HG02884 (cell line): Measurements from ENCODE around the gene VWA5B1.

ENCODE experiments used
- ATAC-seq: cut with Tn5 transposase; IDR thresholded peaks from one replicate; pipeline ENCODE4 v1.9.1; 2021; ENCODE audit warnings: mild to moderate bottlenecking, moderate library complexity; ENCODE audit not compliant: unreplicated experiment

The VWA5B1 gene

DNA sequence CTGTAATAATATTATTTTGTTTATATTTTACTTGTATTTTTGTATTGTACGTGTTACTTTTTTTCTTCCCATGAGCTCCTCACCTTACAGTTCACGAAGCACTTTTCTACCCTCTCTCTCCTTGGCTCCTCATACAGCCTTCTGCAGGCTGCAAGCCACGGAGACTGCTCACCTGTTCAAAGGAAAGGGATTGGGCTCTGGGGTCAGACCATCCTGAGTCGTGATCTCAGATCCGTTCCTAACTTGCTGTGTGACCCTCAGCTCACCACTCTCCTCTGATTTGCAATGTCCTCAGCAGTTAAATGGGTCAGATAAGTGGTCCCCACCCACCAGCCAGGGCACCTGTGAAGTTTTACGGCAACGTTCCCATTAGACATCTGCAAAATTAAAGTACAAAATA lies 54.1 kb downstream of the VWA5B1 start:
- no peak for ATAC-seq

- ATAC-seq, result no peak
Measured at GRCh38 chr1:20345419-20345818, 54.7 kb downstream of the VWA5B1 start.

DNA sequence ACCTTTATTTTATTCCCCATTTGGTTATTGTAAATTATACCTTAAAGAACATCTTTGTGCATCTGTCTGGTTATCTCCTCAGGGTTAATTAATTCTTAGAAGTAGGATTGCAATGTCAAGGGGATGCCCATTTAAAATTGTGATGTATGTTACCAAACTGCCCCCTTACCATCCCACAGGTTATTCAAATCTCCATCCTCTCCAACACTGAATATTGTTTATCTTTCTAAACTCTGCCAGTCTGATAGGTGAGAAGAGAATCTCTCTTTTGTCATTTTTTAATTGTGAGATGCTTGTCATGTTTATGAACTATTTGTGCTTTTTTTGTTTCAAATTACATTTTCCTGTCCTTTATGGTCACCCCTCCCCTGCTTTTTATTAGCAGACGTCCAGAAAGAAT lies 55.8 kb downstream of the VWA5B1 start:
- no peak for ATAC-seq

- no peak for ATAC-seq
Measured at GRCh38 chr1:20347699-20348098, 57.0 kb downstream of the VWA5B1 start.

GRCh38 chr1:20348326-20348915 lies 57.7 kb downstream of the VWA5B1 start:
- no peak for ATAC-seq

- ATAC-seq, result no peak
Measured at GRCh38 chr1:20349561-20349960, 58.9 kb downstream of the VWA5B1 start.

DNA sequence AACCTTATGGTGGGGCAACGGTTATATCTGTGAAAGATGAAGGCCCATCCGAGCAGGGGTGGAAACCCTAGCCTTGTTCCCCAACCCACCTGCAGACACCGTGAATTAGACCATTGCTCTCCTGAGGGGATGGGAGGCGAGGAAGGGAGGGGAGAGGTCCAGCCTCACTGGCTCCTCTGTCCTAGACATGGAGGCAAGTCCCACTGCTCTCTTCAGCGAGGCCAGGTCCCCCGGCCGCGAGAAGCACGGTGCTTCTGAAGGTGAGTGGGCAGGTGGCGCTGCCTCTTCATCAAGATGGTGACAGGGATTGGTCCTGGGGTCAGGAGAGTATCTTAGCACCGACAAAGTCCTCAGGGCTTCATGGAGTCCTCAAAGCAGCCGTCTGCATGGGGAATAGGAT lies 59.3 kb downstream of the VWA5B1 start:
- no peak for ATAC-seq

- no peak for ATAC-seq
Measured at GRCh38 chr1:20350421-20350820, 59.7 kb downstream of the VWA5B1 start.

GRCh38 chr1:20351911-20352701 lies 61.4 kb downstream of the VWA5B1 start:
- no peak for ATAC-seq

DNA sequence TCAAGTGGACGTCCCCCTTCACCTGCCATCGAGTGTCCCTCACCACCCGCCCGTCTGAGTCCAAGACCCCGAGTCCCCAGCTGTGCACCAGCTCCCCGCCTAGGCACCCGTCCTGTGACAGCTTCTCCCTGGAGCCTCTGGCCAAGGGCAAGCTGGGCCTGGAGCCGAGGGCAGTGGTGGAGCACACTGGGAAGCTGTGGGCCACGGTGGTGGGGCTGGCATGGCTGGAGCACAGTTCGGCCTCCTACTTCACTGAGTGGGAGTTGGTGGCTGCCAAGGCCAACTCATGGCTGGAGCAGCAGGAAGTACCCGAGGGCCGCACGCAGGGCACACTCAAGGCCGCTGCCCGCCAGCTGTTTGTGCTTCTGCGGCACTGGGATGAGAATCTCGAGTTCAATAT lies 63.2 kb downstream of the VWA5B1 start:
- ATAC-seq, result no peak

DNA sequence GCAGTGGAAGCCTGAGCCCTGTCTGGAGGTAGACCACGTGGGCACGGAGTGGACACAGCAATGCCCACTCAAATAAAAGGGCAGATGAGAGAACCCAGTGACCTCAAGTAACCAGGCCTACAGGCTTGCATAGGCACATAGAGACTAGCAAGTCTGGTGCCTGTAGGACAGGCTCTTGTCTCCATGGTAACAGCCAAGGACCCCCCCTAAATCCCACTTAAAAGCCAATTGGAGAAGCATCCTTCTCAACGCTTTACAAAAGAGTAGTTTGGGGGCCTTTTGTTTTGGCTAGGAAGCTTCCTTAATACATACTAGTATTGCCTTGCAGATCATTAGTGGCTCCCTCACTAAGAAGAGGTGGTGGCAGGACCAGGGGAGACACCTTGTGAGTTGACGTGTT lies 63.9 kb downstream of the VWA5B1 start:
- no peak for ATAC-seq

GRCh38 chr1:20355101-20355827 lies 64.6 kb downstream of the VWA5B1 start:
- no peak for ATAC-seq

DNA sequence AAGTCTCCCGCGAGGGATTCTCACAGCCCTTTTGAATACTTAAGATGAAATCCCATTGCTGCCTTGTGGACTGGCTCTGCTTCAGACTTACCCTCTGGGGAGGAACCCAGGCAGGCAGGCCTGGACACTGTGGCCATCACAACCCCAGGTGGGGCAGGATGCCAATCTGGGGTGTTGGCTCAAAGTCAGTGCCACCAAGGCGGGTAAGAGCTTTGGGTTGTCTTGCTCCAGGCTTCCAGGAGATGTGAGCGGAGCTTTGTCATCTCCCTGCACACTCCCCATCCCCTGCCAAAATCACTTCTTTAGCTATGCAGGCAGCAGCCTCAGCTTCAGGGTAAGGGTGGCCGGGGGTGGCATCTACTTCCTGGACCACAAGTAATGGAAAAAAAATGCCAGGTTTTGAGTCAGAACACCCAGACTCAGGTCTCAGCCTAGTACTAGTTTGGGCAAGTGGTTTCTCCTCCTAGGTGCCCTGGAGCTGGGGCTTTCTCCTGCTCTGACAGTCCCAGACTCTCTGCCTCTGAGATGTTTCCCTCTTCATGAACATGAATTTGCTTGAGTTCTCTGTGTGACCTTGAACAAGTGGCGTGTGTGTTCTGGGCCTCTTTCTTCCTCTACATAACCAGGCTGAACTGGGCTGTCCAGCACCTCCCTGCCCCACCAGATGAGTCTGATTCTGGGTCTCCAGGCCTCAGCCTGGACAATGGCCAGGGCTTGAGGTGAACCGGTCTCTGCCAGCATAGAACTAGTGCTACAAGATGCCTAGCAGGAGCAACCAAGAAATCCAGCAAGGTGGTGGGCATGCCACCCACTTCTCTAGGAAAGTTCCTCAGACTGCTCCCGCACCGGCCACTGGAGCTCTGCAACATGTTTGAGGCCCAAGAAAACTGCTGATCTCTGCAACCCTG lies 65.4 kb downstream of the VWA5B1 start:
- ATAC-seq, result no peak

DNA sequence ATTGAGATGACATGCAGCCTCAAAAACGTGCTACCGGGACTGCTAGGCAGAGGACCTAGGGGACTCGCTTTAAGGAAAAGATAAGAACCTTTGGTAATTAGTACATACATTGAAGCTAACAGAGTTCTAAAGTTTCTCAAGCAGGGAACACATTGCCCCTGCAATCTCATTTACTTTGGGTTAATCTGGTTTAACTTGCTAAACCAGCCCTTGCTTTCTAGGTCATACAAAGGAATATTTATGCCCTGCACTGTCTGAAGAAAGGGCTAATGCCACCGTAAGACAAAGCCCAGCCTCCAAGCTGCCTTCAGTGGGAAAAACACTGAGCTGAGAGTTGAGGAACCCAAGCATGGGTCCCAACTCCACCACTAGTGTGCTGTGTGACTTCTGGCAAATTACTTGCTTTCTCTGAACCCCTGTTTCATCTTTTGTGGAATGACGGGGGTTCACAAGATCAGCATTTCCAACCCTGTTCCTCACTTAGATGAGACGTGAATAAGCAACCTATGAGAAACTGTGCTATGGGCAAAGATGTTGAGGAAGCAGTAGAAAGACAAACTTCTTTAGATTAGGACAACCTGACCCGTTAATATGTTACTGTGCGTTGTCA lies 66.3 kb downstream of the VWA5B1 start:
- ATAC-seq, result no peak

GRCh38 chr1:20357796-20358195 lies 67.1 kb downstream of the VWA5B1 start:
- no peak for ATAC-seq

DNA sequence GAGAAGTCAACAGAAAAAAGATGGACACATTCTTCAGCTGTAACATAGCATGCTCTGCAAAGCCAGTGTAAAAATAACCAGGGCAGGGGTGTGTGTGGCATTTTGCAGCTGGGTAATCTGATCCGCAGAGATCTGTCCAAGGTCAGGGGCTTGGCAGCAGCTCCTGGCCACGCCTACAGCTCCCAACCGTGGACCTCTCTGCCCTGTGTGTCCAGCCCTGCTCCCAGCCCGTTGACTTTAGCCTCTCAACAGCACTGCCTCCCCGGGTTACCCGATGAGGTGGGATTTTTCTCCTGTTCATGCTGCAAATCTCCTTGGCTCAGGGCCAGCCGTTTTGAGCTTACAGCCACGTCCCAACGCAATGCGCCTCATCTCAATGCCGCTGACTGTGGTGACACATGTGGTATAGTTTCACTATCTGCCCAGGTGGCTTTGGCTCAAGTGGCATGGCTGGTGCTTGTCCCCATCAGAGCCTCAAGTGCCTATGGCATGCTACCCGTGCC lies 68.1 kb downstream of the VWA5B1 start:
- no peak for ATAC-seq

DNA sequence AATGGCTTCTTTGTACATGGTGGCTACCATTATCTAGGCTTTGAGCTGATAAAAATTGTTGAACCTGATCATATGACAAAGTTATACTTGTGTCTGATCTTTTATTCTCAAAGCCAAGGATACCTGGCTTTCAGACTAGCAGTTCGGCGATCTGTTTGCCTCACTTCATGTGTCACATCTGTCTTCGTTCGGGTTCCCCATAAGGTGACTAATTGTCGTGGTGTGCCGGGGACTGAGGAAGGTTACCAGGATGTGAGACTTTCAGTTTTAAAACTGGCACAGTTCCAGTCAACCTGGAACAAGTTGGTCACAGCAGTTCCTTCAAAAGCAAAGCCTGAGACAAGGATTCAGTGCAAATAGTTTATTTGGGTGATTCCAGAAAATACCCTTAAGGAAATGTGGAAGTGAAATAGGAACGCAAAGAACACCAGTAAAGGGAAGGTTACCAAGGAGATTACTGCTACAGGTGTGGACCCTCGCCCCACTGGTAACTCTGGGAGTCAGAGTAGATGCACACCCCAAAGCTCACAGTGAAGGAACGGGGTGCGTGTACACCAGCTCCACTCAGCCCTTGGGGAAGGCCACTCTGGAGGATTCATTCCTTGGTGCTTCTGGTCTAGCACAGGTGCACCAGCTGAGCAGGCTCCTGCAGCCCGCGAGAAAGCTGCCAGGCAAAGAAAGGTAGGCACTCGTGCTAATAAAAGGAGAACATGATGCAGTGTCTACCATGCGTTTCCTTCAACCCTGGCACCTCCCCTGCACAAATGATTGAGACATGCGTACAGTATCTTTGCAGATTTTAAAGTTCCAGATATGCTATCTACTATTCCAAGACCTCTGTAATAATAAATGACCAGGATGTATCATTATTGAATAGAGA lies 69.0 kb downstream of the VWA5B1 start:
- no peak for ATAC-seq

DNA sequence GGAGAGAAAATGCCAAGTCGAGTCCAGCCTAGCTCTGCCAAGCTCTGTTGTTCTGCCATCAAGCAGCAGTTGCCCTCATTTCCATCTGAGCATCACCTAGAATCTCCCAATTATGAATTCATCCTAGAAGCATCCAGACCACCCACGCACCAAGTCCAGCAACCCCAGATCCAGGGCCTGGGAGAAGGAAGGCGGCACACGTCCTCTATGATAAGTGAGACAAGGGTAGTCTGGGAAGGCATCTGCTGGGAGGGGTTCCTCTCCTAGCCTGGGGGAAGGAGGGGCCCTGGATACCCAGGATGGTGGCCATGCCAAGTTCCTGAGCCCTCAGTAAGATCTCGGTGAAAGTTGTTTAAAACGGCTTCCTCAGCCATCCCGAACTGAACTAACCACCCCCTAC lies 70.7 kb downstream of the VWA5B1 start:
- no peak for ATAC-seq

DNA sequence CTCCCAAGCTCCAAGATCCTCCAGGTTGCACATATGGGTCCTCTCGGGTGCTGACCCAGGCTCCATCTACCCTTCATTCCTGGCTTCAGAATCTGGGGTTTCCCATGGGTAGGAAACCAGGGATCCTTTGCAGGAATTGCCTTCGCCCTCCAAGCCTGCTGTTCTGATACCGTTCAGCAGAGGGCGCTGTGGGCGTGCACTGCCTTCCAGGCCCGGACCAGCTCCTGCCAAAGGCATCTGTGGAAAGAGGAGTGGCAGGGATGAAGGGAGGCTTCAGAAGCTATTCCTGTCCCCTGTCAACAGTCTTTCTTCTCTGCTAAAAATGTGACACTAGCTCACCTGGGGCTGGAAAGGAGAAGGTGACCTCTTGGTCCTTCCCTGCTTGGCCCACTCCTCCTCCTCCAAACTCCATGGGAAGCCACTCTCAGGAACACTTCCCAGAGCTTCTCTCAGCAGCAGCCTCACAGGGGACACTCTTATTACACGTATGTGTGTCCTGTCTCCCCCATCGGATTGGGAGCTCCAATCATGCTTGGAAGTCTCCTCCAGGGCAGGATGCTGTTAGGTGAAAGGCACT lies 71.2 kb downstream of the VWA5B1 start:
- ATAC-seq, result no peak
